Measurements from ENCODE around the gene SLC38A11.

- TF ChIP-seq CREB5 (CRISPR knock-in tag; IDR thresholded peaks at IDR 0.05; ENCODE audit: low read depth) (no peak), BACH2 (CRISPR knock-in tag; IDR thresholded peaks at IDR 0.05; ENCODE audit: borderline replicate concordance) (no peak), ESRRG (CRISPR knock-in tag; IDR thresholded peaks at IDR 0.05) (no peak), TSHZ2 (CRISPR knock-in tag; IDR thresholded peaks at IDR 0.05) (no peak), ZFP3 (CRISPR knock-in tag; IDR thresholded peaks at IDR 0.05) (no peak), ISL1 (CRISPR knock-in tag; IDR thresholded peaks at IDR 0.05) (no peak), PPARA (CRISPR knock-in tag; IDR thresholded peaks at IDR 0.05; ENCODE audit: borderline replicate concordance) (no peak), GLIS3 (CRISPR knock-in tag; IDR thresholded peaks at IDR 0.05) (no peak), ZNF565 (CRISPR knock-in tag; conservative IDR thresholded peaks at IDR 0.05; ENCODE audit: low read depth) (no peak), POU6F1 (CRISPR knock-in tag; IDR thresholded peaks at IDR 0.05; ENCODE audit: borderline replicate concordance, low read depth) (no peak), CSRNP3 (CRISPR knock-in tag; IDR thresholded peaks at IDR 0.05) (no peak), ZC3H10 (CRISPR knock-in tag; IDR thresholded peaks at IDR 0.05) (no peak), ZFP30 (CRISPR knock-in tag; IDR thresholded peaks at IDR 0.05) (no peak)
These were observed at the start of gene SLC38A11 for GRCh38 chr2:164954954-164955701.

Measured in SK-N-SH treated with all-trans-retinoic acid at 6 μM for 48 hours (cell line).